ENCODE measurements around the gene DDX11.
"Not testable (repeated sequence)": the region's sequence is repeated elsewhere in the genome, so short reads cannot be mapped to it uniquely, and the experiment has no call there.

The DDX11 gene

GRCh38 chr12:31127209-31127848, 53.7 kb downstream of the DDX11 start:
- DNase-seq: not testable (repeated sequence)

- DNase-seq: not testable (repeated sequence)
These were observed 62.9 kb downstream of the DDX11 start for GRCh38 chr12:31136581-31136980.

GRCh38 chr12:31144768-31145167, 71.1 kb downstream of the DDX11 start:
- not testable (repeated sequence) for DNase-seq

GRCh38 chr12:31145296-31145695, 71.6 kb downstream of the DDX11 start:
- DNase-seq: not testable (repeated sequence)

DNA sequence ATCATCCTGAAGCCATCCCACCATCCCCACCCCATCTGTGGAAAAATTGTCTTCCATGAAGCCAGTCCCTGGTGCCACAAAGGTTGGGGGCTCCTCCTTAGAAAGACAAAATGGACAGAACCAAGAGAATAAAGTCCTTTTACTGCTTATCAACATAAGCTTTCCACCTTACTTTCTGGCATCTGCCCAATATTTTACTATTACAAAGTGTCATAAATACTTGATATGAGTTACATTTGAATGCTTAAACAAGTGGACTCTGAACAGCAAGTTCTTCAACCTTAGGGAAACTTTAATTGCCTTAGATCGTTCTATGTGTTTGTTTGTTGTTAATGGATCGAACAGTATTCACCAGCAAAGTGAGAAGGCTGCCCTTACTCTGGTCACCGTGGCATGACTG, 73.8 kb downstream of the DDX11 start:
- DNase-seq: not testable (repeated sequence)

- not testable (repeated sequence) for DNase-seq
These were observed 77.1 kb downstream of the DDX11 start for GRCh38 chr12:31150766-31151165.

Data from NCI-H1048 (cell line).